Measurements from ENCODE around the gene YWHAH.
"Not testable (repeated sequence)": the region's sequence is repeated elsewhere in the genome, so short reads cannot be mapped to it uniquely, and the experiment has no call there.

The YWHAH gene

GRCh38 chr22:31970490-31971444 lies 26.4 kb downstream of the YWHAH start:
- Histone ChIP-seq H3K27me3 (ENCODE audit: control insufficient read depth, insufficient read depth, low read length) (peaks cover 7% of the 10 kb centered on the region), H3K9me3 (replicated peaks; ENCODE audit: low read length) (no peaks in the 10 kb centered on the region), H3K36me3 (ENCODE audit: insufficient read depth, low read length) (no peaks in the 10 kb centered on the region), H3K9ac (ENCODE audit: low read depth, low read length) (peak overlapping the region; percentile 55), H3K4me1 (ENCODE audit: control insufficient read depth, insufficient read depth, low read length) (peaks cover 8% of the 10 kb centered on the region), H3K4me3 (ENCODE audit: low read length) (peak overlapping the region; percentile 74), H3K4me2 (ENCODE audit: low read length) (peak overlapping the region; percentile 99)

- Histone ChIP-seq H3K36me3 (ENCODE audit: insufficient read depth, low read length) (no peaks in the 10 kb centered on the region), H3K9me3 (replicated peaks; ENCODE audit: low read length) (no peaks in the 10 kb centered on the region), H3K27me3 (ENCODE audit: control insufficient read depth, insufficient read depth, low read length) (peaks cover 7% of the 10 kb centered on the region), H3K4me3 (ENCODE audit: low read length) (no peak overlapping the region), H3K4me2 (ENCODE audit: low read length) (no peak overlapping the region), H3K9ac (ENCODE audit: low read depth, low read length) (no peak overlapping the region), H3K4me1 (ENCODE audit: control insufficient read depth, insufficient read depth, low read length) (peaks cover 8% of the 10 kb centered on the region)
These were observed 27.8 kb downstream of the YWHAH start for GRCh38 chr22:31972180-31972579.

GRCh38 chr22:31973739-31974138 lies 29.4 kb downstream of the YWHAH start:
- Histone ChIP-seq H3K4me3 (ENCODE audit: low read length) (no peak overlapping the region), H3K36me3 (ENCODE audit: insufficient read depth, low read length) (no peaks in the 10 kb centered on the region), H3K9ac (ENCODE audit: low read depth, low read length) (no peak overlapping the region), H3K9me3 (replicated peaks; ENCODE audit: low read length) (no peaks in the 10 kb centered on the region), H3K4me1 (ENCODE audit: control insufficient read depth, insufficient read depth, low read length) (peaks cover 8% of the 10 kb centered on the region), H3K27me3 (ENCODE audit: control insufficient read depth, insufficient read depth, low read length) (peaks cover 11% of the 10 kb centered on the region), H3K4me2 (ENCODE audit: low read length) (no peak overlapping the region)

GRCh38 chr22:31977141-31977841 lies 33.0 kb downstream of the YWHAH start:
- Histone ChIP-seq H3K4me3 (ENCODE audit: low read length) (no peak overlapping the region), H3K36me3 (ENCODE audit: insufficient read depth, low read length) (no peaks in the 10 kb centered on the region), H3K4me1 (ENCODE audit: control insufficient read depth, insufficient read depth, low read length) (no peaks in the 10 kb centered on the region), H3K27me3 (ENCODE audit: control insufficient read depth, insufficient read depth, low read length) (peaks cover 11% of the 10 kb centered on the region), H3K9ac (ENCODE audit: low read depth, low read length) (no peak overlapping the region), H3K9me3 (replicated peaks; ENCODE audit: low read length) (no peaks in the 10 kb centered on the region), H3K4me2 (ENCODE audit: low read length) (no peak overlapping the region)

- no peaks in the 10 kb centered on the region for H3K36me3 ChIP-seq (ENCODE audit: insufficient read depth, low read length)
- peaks cover 9% of the 10 kb centered on the region for H3K27me3 ChIP-seq (ENCODE audit: control insufficient read depth, insufficient read depth, low read length)
- no peaks in the 10 kb centered on the region for H3K4me1 ChIP-seq (ENCODE audit: control insufficient read depth, insufficient read depth, low read length)
- H3K9me3 ChIP-seq (replicated peaks; ENCODE audit: low read length) = no peaks in the 10 kb centered on the region
- no peak overlapping the region for H3K4me3 ChIP-seq (ENCODE audit: low read length)
- H3K4me2 ChIP-seq (ENCODE audit: low read length) = no peak overlapping the region
- no peak overlapping the region for H3K9ac ChIP-seq (ENCODE audit: low read depth, low read length)
These were observed 33.6 kb downstream of the YWHAH start for GRCh38 chr22:31977939-31978338.

GRCh38 chr22:31980628-31981027 lies 36.3 kb downstream of the YWHAH start:
- Histone ChIP-seq H3K4me2 (ENCODE audit: low read length) (no peak overlapping the region), H3K27me3 (ENCODE audit: control insufficient read depth, insufficient read depth, low read length) (peaks cover 9% of the 10 kb centered on the region), H3K9ac (ENCODE audit: low read depth, low read length) (no peak overlapping the region), H3K4me1 (ENCODE audit: control insufficient read depth, insufficient read depth, low read length) (no peaks in the 10 kb centered on the region), H3K36me3 (ENCODE audit: insufficient read depth, low read length) (no peaks in the 10 kb centered on the region), H3K4me3 (ENCODE audit: low read length) (no peak overlapping the region), H3K9me3 (replicated peaks; ENCODE audit: low read length) (no peaks in the 10 kb centered on the region)

GRCh38 chr22:31981976-31982375 lies 37.6 kb downstream of the YWHAH start:
- H3K9me3 ChIP-seq (replicated peaks; ENCODE audit: low read length); H3K4me2 ChIP-seq (ENCODE audit: low read length); H3K4me1 ChIP-seq (ENCODE audit: control insufficient read depth, insufficient read depth, low read length); H3K27me3 ChIP-seq (ENCODE audit: control insufficient read depth, insufficient read depth, low read length); H3K9ac ChIP-seq (ENCODE audit: low read depth, low read length); H3K36me3 ChIP-seq (ENCODE audit: insufficient read depth, low read length); H3K4me3 ChIP-seq (ENCODE audit: low read length): not testable (repeated sequence)

- no peak overlapping the region for H3K4me3 ChIP-seq (ENCODE audit: low read length)
- H3K27me3 ChIP-seq (ENCODE audit: control insufficient read depth, insufficient read depth, low read length) = peaks cover 12% of the 10 kb centered on the region
- H3K4me1 ChIP-seq (ENCODE audit: control insufficient read depth, insufficient read depth, low read length) = no peaks in the 10 kb centered on the region
- H3K9ac ChIP-seq (ENCODE audit: low read depth, low read length) = no peak overlapping the region
- no peak overlapping the region for H3K4me2 ChIP-seq (ENCODE audit: low read length)
- H3K9me3 ChIP-seq (replicated peaks; ENCODE audit: low read length) = no peaks in the 10 kb centered on the region
- H3K36me3 ChIP-seq (ENCODE audit: insufficient read depth, low read length) = no peaks in the 10 kb centered on the region
These were observed 39.7 kb downstream of the YWHAH start for GRCh38 chr22:31983911-31984656.

GRCh38 chr22:31987218-31987617 lies 42.9 kb downstream of the YWHAH start:
- Histone ChIP-seq H3K4me3 (ENCODE audit: low read length) (no peak overlapping the region), H3K36me3 (ENCODE audit: insufficient read depth, low read length) (no peaks in the 10 kb centered on the region), H3K9ac (ENCODE audit: low read depth, low read length) (no peak overlapping the region), H3K27me3 (ENCODE audit: control insufficient read depth, insufficient read depth, low read length) (peaks cover 37% of the 10 kb centered on the region), H3K4me2 (ENCODE audit: low read length) (no peak overlapping the region), H3K9me3 (replicated peaks; ENCODE audit: low read length) (no peaks in the 10 kb centered on the region), H3K4me1 (ENCODE audit: control insufficient read depth, insufficient read depth, low read length) (no peaks in the 10 kb centered on the region)

- H3K4me3 ChIP-seq (ENCODE audit: low read length) = no peak overlapping the region
- H3K4me1 ChIP-seq (ENCODE audit: control insufficient read depth, insufficient read depth, low read length) = no peaks in the 10 kb centered on the region
- H3K9me3 ChIP-seq (replicated peaks; ENCODE audit: low read length) = no peaks in the 10 kb centered on the region
- no peaks in the 10 kb centered on the region for H3K36me3 ChIP-seq (ENCODE audit: insufficient read depth, low read length)
- no peak overlapping the region for H3K9ac ChIP-seq (ENCODE audit: low read depth, low read length)
- peaks cover 45% of the 10 kb centered on the region for H3K27me3 ChIP-seq (ENCODE audit: control insufficient read depth, insufficient read depth, low read length)
- no peak overlapping the region for H3K4me2 ChIP-seq (ENCODE audit: low read length)
These were observed 46.9 kb downstream of the YWHAH start for GRCh38 chr22:31991102-31991839.

GRCh38 chr22:31995046-31995445 lies 50.7 kb downstream of the YWHAH start:
- Histone ChIP-seq H3K36me3 (ENCODE audit: insufficient read depth, low read length) (no peaks in the 10 kb centered on the region), H3K9ac (ENCODE audit: low read depth, low read length) (no peak overlapping the region), H3K4me2 (ENCODE audit: low read length) (no peak overlapping the region), H3K4me3 (ENCODE audit: low read length) (no peak overlapping the region), H3K9me3 (replicated peaks; ENCODE audit: low read length) (no peaks in the 10 kb centered on the region), H3K4me1 (ENCODE audit: control insufficient read depth, insufficient read depth, low read length) (no peaks in the 10 kb centered on the region), H3K27me3 (ENCODE audit: control insufficient read depth, insufficient read depth, low read length) (peaks cover 29% of the 10 kb centered on the region)

Measured in skeletal muscle satellite cell (primary cell).